ENCODE results near the gene ZW10. TPM values are rescaled to one million over a fixed set of nuclear protein-coding genes. Genes with fewer than 3 reads are reported as not detected.
A peak's percentile ranks its signal among the peaks of the same experiment; 100 is the strongest.
"Not testable (repeated sequence)": the region's sequence is repeated elsewhere in the genome, so short reads cannot be mapped to it uniquely, and the experiment has no call there.

ZW10 gene
- total RNA-seq, 1 donor: 9.4 TPM

DNA sequence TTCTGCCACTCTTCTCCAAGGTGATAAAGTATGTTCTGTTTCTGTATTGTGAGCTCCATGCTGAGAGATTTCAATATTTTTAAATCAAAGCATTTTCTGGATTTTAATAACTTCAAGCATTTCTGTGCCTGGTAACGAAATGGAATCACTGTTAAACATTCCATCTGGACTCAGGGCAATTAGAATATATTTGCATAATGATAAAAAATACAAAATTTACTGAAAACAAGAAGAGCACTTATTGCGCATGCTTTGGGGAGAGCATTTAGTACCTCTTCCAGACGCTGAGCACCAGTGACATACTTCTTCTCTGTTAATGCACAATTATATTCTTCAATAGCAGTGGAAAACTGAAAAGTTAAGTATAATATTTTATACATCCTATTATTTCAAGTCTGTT, 13.3 kb downstream of the ZW10 start:
- DNase-seq (ENCODE audit: low read depth in 2 of 3, low spot score in 2 of 3): no peak

DNA sequence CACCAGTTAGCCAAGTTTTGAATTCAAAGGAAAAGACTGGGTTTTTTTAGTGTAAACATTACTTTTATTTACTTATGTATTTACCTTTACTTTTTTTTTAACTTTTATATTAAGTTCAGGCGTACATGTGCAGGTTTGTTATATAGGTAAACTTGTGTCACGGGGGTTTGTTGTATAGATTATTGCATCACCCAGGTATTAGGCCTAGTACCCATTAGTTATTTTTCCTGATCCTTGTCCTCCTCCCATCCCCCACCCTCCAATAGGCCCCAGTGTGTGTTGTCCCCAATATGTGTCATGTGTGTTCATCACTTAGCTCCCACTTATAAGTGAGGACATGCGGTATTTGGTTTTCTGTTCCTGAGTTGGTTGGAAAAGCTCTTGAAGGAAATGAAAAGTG, 20.6 kb downstream of the ZW10 start:
- no peak for DNase-seq (ENCODE audit: low read depth in 2 of 3, low spot score in 2 of 3)

DNA sequence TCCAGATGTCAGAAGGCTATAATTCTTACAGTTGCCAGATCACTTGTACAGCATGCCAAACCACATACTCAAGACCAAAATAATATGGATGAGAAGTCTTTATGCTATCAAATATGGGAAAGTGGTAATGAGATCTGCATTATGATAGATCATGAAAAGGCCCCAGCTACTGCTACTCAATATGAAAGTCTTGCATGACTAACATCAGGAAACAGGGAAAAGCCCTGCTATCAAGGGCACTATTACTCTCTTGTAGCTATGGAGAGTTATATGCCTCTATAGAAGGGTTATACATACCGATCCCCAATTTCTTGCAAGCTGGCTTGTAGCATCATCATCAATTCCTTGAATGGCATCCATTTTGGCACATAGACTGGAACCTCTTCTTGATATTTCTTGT, 37.2 kb downstream of the ZW10 start:
- no peak for DNase-seq (ENCODE audit: low read depth in 2 of 3, low spot score in 2 of 3)

DNA sequence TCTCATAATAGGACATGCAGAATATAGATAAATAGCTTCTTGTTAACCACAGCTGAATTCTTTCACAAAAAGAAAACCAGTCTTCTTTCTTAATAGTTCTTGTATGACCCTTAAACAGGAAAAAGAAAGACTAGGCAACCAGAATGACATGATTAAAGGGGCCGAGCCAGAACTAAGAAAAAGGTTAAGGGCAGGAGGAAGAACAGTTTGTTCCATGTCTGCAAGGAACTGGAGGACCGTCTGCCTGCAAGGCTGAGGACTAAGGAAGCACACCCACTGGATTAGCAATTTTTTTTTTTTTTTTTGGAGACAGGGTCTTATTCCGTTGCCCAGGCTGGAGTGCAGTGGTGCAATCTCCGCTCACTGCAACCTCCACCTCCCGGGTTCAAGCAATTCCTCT, 41.4 kb downstream of the ZW10 start:
- no peak for DNase-seq (ENCODE audit: low read depth in 2 of 3, low spot score in 2 of 3)

- peak in 1 of 3 donors; percentile 21 for DNase-seq (ENCODE audit: low read depth in 2 of 3, low spot score in 2 of 3)
Measured at GRCh38 chr11:113730887-113731726, 42.4 kb downstream of the ZW10 start.

GRCh38 chr11:113729456-113729855, 44.0 kb downstream of the ZW10 start:
- DNase-seq (ENCODE audit: low read depth in 2 of 3, low spot score in 2 of 3): no peak

DNA sequence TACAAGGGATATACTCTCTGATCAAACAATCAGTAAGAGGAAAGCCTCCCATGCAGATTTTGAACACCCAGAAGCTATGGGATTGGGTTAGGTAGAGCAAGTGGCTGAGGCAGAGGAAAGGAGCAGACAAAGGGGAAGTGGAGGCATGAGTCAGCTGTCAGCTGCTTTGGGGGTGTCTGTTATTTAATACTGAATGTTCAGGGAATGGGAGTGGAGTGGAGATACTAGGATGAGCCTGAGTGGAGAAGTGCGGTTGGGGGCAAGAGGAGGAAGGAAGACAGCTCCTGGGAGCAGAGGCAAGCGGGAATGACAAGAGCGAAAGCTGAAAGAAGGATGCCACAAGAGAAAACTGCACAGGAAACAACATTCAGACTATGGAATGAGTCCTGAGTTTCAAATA, 44.7 kb downstream of the ZW10 start:
- peak in 2 of 3 donors; percentile 8 to 31 for DNase-seq (ENCODE audit: low read depth in 2 of 3, low spot score in 2 of 3)

DNA sequence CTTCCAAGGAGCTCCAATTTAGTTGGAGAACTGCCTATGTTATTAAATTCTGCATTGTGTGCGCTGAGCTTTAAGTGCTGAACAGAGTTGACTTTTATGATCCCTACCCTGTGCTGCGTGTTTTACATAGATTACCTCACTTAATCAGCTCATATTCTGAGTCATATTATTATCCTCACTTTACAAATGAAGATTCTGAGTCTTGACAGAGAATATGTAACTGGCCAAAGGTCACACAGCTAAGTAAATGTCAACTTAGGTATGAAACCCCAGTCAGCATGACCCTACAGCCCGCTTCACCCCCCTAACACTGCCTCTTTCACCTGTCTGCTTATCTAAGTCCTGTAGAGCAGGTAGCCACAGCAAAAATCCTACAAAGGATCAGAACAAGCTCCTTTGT, 47.6 kb downstream of the ZW10 start:
- no peak for DNase-seq (ENCODE audit: low read depth in 2 of 3, low spot score in 2 of 3)

GRCh38 chr11:113725407-113725806, 48.1 kb downstream of the ZW10 start:
- DNase-seq (ENCODE audit: low read depth in 2 of 3, low spot score in 2 of 3): no peak

- no peak for DNase-seq (ENCODE audit: low read depth in 2 of 3, low spot score in 2 of 3)
Measured at GRCh38 chr11:113724778-113725177, 48.7 kb downstream of the ZW10 start.

- no peak for DNase-seq (ENCODE audit: low read depth in 2 of 3, low spot score in 2 of 3)
Measured at GRCh38 chr11:113723787-113724186, 49.7 kb downstream of the ZW10 start.

DNA sequence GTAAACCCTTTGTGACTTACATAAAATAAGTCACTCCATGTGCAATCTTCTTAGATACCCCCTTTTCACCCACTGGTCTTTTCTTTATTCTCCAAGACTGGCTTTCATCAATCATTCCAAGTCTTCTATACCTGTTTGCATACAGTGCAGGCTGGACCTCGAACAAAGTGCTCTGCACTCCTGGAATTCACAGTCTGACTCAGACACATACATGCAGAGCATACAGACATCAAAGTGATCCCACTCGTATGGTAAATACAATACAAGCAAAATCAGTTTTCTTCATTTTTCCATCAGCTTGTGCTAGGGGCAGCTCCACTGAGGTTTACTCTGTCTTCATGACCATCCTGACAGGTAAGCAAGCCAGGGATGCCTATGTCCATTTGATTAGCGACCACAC, 50.6 kb downstream of the ZW10 start:
- DNase-seq (ENCODE audit: low read depth in 2 of 3, low spot score in 2 of 3): no peak

DNA sequence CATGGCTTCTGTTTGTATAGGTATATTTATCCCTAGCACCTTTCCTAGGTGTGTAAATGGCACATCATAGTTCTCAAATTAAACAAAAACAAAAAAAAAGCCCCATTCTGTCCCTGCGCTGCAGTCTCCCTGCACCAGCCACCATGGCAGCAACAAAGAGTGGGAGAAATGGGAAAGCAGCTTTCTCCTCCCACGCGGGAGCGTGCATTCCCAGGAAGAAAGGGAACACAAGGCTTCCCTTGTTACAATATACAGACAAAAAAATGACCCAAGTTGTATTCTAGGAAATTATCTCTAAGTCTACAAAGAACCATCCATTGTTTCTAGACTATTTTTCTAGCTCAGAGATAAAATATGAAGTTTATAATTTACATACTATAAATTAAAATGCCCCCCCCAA, 51.3 kb downstream of the ZW10 start:
- no peak for DNase-seq (ENCODE audit: low read depth in 2 of 3, low spot score in 2 of 3)

DNA sequence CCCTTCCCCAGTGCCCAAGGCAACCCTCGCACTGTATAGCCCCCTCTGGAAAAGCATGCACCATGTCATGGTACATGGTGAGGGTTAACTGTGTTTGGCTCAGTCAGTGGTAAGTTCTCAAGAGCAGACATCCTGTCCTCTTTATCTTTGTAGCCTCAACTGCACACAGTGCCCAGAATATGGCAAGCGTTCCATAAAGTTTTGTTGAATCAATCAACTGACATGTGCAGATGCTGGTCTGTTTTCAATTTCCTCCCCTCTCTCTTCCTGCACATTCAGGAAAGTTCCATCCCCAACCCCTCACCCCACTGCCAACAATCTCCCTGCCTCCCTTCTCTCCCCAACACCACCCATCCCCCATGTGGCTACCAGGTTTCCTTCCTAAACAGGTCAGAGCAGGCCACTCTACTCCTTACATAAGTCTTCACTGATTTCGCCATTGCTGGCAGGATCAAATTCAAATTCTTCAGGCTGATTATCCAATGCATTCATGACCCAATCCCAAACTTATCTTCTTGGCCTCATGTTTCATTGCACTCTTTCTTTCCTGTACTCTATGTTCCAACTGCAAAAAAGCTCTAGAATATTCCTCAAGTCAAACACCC, 51.9 kb downstream of the ZW10 start:
- no peak for DNase-seq (ENCODE audit: low read depth in 2 of 3, low spot score in 2 of 3)

GRCh38 chr11:113720478-113720877, 53.0 kb downstream of the ZW10 start:
- not testable (repeated sequence) for DNase-seq (ENCODE audit: low read depth in 2 of 3, low spot score in 2 of 3)

DNA sequence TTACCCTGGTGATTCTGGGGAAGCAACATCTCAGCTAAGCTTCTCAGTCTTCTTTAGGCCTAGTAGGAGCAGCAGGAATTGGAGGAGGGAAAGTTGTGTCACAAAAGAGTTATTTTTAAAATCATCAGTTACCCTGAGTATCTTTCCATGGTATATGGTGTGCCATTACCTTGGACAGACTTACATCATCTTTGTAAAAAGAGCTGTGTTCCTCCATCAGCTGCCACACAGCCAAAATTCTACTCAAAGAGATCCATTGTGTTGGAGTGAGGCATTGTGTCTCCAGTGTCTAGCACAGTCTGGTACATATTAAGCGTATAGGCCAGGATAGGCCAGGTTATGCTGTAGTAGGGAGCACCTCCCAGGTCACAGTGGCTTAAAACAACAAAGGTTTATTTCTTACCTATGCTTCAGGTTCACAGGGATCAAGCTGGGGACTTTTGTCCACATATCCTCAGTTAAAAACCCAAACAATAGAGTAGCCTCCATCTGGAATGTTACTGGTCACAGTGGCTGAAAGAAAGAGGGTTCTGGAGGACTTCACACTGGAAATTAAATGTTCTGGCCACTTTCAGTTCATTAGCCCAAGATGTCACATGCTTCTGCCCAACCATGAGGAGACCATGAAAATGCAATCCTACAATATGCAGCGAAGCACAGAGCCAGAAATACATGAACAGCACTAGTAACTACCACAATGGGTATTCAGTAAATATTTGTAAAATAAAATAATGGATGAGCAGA, 57.4 kb downstream of the ZW10 start:
- no peak for DNase-seq (ENCODE audit: low read depth in 2 of 3, low spot score in 2 of 3)

GRCh38 chr11:113715273-113715672, 58.2 kb downstream of the ZW10 start:
- no peak for DNase-seq (ENCODE audit: low read depth in 2 of 3, low spot score in 2 of 3)

DNA sequence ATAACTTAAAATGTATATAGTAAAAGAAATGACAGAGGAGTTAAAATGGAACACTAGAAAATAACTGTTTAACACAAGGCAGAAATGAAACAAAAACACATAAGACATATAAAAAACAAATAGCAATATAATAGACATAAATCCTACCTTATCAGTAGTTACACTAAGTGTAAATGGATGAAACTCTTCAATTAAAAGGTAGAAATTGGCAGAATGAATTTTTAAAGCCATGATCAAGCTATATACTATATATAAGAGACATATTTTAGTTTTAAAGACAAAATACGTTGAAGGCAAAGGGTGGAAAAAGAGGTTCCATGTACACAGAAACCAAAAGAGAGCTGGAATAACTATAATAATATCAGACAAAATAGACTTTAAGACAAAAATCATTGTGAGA, 62.5 kb downstream of the ZW10 start:
- DNase-seq (ENCODE audit: low read depth in 2 of 3, low spot score in 2 of 3): no peak

GRCh38 chr11:113705871-113706655, 67.4 kb downstream of the ZW10 start, which contains the start of gene TMPRSS5:
Gene TMPRSS5, minus strand, starts transcription at chr11:113706308. Its CDS starts 84 bp downstream, at chr11:113706224.
- DNase-seq (ENCODE audit: low read depth in 2 of 3, low spot score in 2 of 3): no peak

DNA sequence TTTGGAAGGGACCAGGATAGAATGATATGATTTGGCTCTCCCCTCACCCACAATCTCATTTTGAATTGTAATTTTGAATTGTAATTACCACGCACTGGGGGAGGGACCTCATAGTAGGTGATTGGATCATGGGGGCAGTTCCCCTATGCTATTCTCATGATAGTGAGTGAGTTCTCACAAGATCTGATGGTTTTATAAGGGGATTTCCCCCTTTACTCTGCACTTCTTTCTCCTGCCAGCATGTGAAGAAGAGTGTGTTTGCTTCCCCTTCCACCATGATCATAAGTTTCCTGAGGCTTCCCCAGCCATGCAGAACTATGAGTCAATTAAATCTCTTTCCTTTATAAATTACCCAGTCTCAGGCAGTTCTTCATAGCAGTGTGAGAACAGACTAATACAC, 69.9 kb downstream of the ZW10 start:
- DNase-seq (ENCODE audit: low read depth in 2 of 3, low spot score in 2 of 3): not testable (repeated sequence)

DNA sequence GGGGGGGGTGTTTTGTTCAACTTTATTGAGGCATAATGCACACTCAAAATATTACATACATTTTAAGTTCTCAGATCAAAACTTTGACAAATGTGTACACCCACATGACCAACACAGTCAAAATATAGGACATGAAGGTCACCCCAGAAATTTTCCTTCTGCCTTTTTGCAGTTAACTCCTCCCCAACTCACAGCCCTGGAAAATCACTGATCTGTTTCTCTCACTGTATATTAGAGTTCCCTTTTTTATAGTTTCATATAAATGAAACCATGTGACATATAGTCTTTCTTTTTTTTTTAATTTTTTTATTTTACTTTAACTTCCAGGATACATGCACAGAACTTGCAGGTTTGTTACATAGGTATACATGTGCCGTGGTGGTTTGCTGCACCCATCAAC, 72.0 kb downstream of the ZW10 start:
- DNase-seq (ENCODE audit: low read depth in 2 of 3, low spot score in 2 of 3): no peak

Data from hematopoietic multipotent progenitor cell (in vitro differentiated cells).